WTC11 (cell line): ENCODE results near the gene ZNF516.

ENCODE experiments used
- CREB1 ChIP-seq: sonication (generic); formaldehyde crosslinking; IDR thresholded peaks from 2 replicates; pipeline ENCODE4 v1.8.0; 2023; ENCODE audit warnings: mild to moderate bottlenecking, missing genetic modification reagents
- IRF2 ChIP-seq: sonication (generic); formaldehyde crosslinking; IDR thresholded peaks from 2 replicates; pipeline ENCODE4 v1.8.0; 2022; ENCODE audit warnings: low read depth, missing genetic modification reagents, borderline replicate concordance
- TF ChIP-seq, protein P1 (sequence below): fragments of 200-600 bp; IDR thresholded peaks from 2 replicates; pipeline ENCODE4 v1.8.0; 2022; ENCODE audit warnings: antibody characterized with exemption
- TF ChIP-seq, protein P2 (sequence below): sonication (generic); formaldehyde crosslinking; IDR thresholded peaks from 2 replicates; pipeline ENCODE4 v1.8.1; 2023; ENCODE audit warnings: mild to moderate bottlenecking, missing genetic modification reagents
- TF ChIP-seq, protein P3 (sequence below): sonication (generic); formaldehyde crosslinking; IDR thresholded peaks from 2 replicates; pipeline ENCODE4 v1.8.1; 2023; ENCODE audit warnings: mild to moderate bottlenecking, missing genetic modification reagents

DNA sequence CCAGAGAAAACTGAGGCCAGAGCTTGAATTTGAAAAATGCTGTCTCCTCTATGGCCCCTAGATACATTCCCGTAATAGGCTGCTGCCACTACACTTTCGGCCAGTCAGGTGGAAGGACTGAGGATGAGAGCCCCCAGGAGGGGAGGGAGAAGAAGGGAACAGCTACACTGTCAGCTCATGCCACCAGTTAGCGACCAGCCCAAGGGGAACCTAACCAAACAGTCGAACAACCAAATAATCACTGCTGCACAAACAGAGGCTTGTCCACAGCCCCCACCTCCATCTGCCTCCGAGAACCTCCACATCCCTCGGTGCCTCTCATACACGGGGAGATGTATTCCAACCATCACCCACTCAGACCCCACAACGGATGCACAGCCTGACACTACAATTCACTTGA is 7.3 kb downstream of the ZNF516 start:
- TF ChIP-seq, protein P1, sequence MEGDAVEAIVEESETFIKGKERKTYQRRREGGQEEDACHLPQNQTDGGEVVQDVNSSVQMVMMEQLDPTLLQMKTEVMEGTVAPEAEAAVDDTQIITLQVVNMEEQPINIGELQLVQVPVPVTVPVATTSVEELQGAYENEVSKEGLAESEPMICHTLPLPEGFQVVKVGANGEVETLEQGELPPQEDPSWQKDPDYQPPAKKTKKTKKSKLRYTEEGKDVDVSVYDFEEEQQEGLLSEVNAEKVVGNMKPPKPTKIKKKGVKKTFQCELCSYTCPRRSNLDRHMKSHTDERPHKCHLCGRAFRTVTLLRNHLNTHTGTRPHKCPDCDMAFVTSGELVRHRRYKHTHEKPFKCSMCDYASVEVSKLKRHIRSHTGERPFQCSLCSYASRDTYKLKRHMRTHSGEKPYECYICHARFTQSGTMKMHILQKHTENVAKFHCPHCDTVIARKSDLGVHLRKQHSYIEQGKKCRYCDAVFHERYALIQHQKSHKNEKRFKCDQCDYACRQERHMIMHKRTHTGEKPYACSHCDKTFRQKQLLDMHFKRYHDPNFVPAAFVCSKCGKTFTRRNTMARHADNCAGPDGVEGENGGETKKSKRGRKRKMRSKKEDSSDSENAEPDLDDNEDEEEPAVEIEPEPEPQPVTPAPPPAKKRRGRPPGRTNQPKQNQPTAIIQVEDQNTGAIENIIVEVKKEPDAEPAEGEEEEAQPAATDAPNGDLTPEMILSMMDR, result no peak
- TF ChIP-seq IRF2 (CRISPR knock-in tag) (no peak), CREB1 (no peak)
- TF ChIP-seq, protein P2, sequence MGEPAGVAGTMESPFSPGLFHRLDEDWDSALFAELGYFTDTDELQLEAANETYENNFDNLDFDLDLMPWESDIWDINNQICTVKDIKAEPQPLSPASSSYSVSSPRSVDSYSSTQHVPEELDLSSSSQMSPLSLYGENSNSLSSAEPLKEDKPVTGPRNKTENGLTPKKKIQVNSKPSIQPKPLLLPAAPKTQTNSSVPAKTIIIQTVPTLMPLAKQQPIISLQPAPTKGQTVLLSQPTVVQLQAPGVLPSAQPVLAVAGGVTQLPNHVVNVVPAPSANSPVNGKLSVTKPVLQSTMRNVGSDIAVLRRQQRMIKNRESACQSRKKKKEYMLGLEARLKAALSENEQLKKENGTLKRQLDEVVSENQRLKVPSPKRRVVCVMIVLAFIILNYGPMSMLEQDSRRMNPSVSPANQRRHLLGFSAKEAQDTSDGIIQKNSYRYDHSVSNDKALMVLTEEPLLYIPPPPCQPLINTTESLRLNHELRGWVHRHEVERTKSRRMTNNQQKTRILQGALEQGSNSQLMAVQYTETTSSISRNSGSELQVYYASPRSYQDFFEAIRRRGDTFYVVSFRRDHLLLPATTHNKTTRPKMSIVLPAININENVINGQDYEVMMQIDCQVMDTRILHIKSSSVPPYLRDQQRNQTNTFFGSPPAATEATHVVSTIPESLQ (CRISPR knock-in tag), result no peak
- TF ChIP-seq, protein P3, sequence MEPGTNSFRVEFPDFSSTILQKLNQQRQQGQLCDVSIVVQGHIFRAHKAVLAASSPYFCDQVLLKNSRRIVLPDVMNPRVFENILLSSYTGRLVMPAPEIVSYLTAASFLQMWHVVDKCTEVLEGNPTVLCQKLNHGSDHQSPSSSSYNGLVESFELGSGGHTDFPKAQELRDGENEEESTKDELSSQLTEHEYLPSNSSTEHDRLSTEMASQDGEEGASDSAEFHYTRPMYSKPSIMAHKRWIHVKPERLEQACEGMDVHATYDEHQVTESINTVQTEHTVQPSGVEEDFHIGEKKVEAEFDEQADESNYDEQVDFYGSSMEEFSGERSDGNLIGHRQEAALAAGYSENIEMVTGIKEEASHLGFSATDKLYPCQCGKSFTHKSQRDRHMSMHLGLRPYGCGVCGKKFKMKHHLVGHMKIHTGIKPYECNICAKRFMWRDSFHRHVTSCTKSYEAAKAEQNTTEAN (CRISPR knock-in tag), result no peak
